SK-N-SH treated with all-trans-retinoic acid at 6 μM for 48 hours (cell line): ENCODE data around the gene BPIFB1.

Source experiments
- ATAC-seq: fragments of 200-7000 bp; cut with Tn5 transposase; 3 replicates; pipeline ENCODE4 v1.9.1; 2020; ENCODE audit warnings: mild to moderate bottlenecking, moderate library complexity
- ARNTL ChIP-seq: fragments of 450-650 bp; formaldehyde crosslinking; IDR thresholded peaks from 2 replicates; pipeline ENCODE4 v1.5.0; 2020; ENCODE audit warnings: low read depth, mild to moderate bottlenecking, moderate library complexity, borderline replicate concordance
- BACH2 ChIP-seq: fragments of 250-450 bp; sonication (Bioruptor Pico); IDR thresholded peaks from 2 replicates; pipeline ENCODE4 v1.9.0; 2021; ENCODE audit warnings: mild to moderate bottlenecking, borderline replicate concordance
- CSDC2 ChIP-seq: fragments of 250-450 bp; sonication (Bioruptor Pico); IDR thresholded peaks from 2 replicates; pipeline ENCODE4 v1.5.0; 2020; ENCODE audit warnings: mild to moderate bottlenecking, moderate library complexity
- ESRRG ChIP-seq: fragments of 250-450 bp; sonication (Bioruptor Pico); IDR thresholded peaks from 2 replicates; pipeline ENCODE4 v1.6.1; 2021; ENCODE audit warnings: mild to moderate bottlenecking
- GLIS3 ChIP-seq: fragments of 250-450 bp; sonication (Bioruptor Pico); IDR thresholded peaks from 2 replicates; pipeline ENCODE4 v1.5.0; 2020; ENCODE audit warnings: mild to moderate bottlenecking, moderate library complexity
- ISL1 ChIP-seq: fragments of 250-450 bp; sonication (Bioruptor Pico); IDR thresholded peaks from 2 replicates; pipeline ENCODE4 v2.1.2; 2022; ENCODE audit warnings: mild to moderate bottlenecking, moderate library complexity
- OSR1 ChIP-seq: fragments of 250-450 bp; sonication (Bioruptor Pico); IDR thresholded peaks from 2 replicates; pipeline ENCODE4 v1.8.0; 2022; ENCODE audit warnings: moderate library complexity, mild to moderate bottlenecking, inconsistent platforms
- PPARA ChIP-seq: fragments of 250-450 bp; sonication (Bioruptor Pico); IDR thresholded peaks from 2 replicates; pipeline ENCODE4 v1.5.0; 2020; ENCODE audit warnings: mild to moderate bottlenecking, borderline replicate concordance
- RARB ChIP-seq: fragments of 250-450 bp; sonication (Bioruptor Pico); IDR thresholded peaks from 2 replicates; pipeline ENCODE4 v1.8.0; 2021; ENCODE audit warnings: mild to moderate bottlenecking, moderate library complexity
- SNAI2 ChIP-seq: fragments of 250-450 bp; sonication (Bioruptor Pico); IDR thresholded peaks from 2 replicates; pipeline ENCODE4 v1.5.0; 2020; ENCODE audit warnings: mild to moderate bottlenecking, moderate library complexity
- TCF4 ChIP-seq: fragments of 250-450 bp; sonication (Bioruptor Pico); IDR thresholded peaks from 2 replicates; pipeline ENCODE4 v1.8.0; 2021; ENCODE audit warnings: mild to moderate bottlenecking, moderate library complexity, borderline replicate concordance
- TOX ChIP-seq: fragments of 250-450 bp; sonication (Bioruptor Pico); IDR thresholded peaks from 2 replicates; pipeline ENCODE4 v1.8.0; 2021; ENCODE audit warnings: mild to moderate bottlenecking, moderate library complexity, borderline replicate concordance
- ZC3H10 ChIP-seq: fragments of 250-450 bp; sonication (Bioruptor Pico); IDR thresholded peaks from 2 replicates; pipeline ENCODE4 v1.5.1; 2021; ENCODE audit warnings: mild to moderate bottlenecking, moderate library complexity
- ZFP3 ChIP-seq: fragments of 250-450 bp; sonication (Bioruptor Pico); IDR thresholded peaks from 2 replicates; pipeline ENCODE4 v1.5.0; 2020; ENCODE audit warnings: mild to moderate bottlenecking, moderate library complexity
- ZFP30 ChIP-seq: fragments of 450-650 bp; formaldehyde crosslinking; IDR thresholded peaks from 2 replicates; pipeline ENCODE4 v1.5.0; 2022; ENCODE audit warnings: mild to moderate bottlenecking, moderate library complexity
- ZNF565 ChIP-seq: fragments of 450-650 bp; formaldehyde crosslinking; conservative IDR thresholded peaks from 2 replicates; pipeline ENCODE4 v1.5.0; 2020; ENCODE audit warnings: low read depth, mild to moderate bottlenecking, moderate library complexity
- ZNF70 ChIP-seq: fragments of 450-650 bp; formaldehyde crosslinking; IDR thresholded peaks from 2 replicates; pipeline ENCODE4 v1.5.0; 2020; ENCODE audit warnings: mild to moderate bottlenecking, moderate library complexity
- ZNF8 ChIP-seq: fragments of 450-650 bp; formaldehyde crosslinking; IDR thresholded peaks from 2 replicates; pipeline ENCODE4 v1.5.0; 2020; ENCODE audit warnings: mild to moderate bottlenecking, moderate library complexity
- TF ChIP-seq, protein P1 (sequence below): fragments of 250-450 bp; sonication (Bioruptor Pico); IDR thresholded peaks from 2 replicates; pipeline ENCODE4 v1.8.0; 2021; ENCODE audit warnings: low read depth, mild to moderate bottlenecking, moderate library complexity, borderline replicate concordance
- TF ChIP-seq, protein P2 (sequence below): fragments of 250-450 bp; sonication (Bioruptor Pico); IDR thresholded peaks from 2 replicates; pipeline ENCODE4 v1.5.1; 2020; ENCODE audit warnings: low read depth, mild to moderate bottlenecking, moderate library complexity
- TF ChIP-seq, protein P3 (sequence below): fragments of 250-450 bp; sonication (Bioruptor Pico); IDR thresholded peaks from 2 replicates; pipeline ENCODE4 v1.5.1; 2021; ENCODE audit warnings: mild to moderate bottlenecking, moderate library complexity
- TF ChIP-seq, protein P4 (sequence below): fragments of 250-450 bp; sonication (Bioruptor Pico); IDR thresholded peaks from 2 replicates; pipeline ENCODE4 v1.8.0; 2020; ENCODE audit warnings: mild to moderate bottlenecking, moderate library complexity, borderline replicate concordance

BPIFB1 gene

DNA sequence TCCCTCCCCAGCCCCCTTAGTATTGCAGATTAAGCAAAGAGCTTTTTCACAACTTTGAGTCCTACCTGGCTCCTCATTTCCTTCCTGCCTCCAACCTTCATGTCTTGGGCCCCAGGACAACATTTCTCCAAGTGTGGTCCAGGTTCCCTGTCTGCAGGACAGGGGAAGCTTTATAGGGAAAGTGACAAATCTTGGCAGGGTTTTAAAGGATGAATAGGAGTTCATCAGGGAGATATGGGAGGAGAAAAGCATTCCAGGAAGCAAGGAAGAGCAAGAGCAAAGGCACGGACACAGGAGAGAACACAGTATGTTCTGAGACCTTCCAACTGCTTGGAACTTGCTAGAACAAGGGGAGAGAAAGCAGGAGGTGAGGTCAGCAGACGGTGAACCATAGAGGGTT, 1.9 kb downstream of the BPIFB1 start:
- TF ChIP-seq ZNF70 (CRISPR knock-in tag) (no peak), ZFP3 (peak; percentile 91)
- no peak for ATAC-seq

DNA sequence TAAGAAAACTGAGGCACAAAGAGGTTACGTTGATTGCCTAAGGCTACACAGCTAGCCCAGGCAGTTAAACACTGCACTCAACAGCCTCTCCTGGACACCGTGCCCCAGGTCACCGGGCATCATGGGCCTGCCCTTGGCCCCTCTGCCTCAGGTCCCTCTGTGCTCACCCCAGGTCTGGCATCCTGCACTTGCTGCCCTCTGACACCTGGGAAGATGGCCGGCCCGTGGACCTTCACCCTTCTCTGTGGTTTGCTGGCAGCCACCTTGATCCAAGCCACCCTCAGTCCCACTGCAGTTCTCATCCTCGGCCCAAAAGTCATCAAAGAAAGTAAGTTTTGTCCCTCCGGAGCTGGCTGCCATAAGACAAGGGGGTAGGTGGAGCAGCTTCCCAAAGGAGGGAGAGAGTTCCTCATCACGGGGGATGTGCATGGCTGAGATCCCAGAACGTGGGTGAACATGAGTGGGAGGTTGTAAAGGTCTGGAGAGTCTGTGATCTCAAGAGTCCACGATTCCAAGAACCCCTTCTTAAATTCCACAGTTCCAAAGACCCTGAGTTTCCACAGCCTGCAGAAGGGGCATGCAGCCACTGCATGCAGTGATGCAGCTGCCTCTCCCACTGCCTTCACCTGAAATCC, 3.0 kb downstream of the BPIFB1 start:
- no peak for ATAC-seq
- no peak for TF ChIP-seq ZFP3
- TF ChIP-seq ESRRG, result no peak
- TF ChIP-seq, protein P1, sequence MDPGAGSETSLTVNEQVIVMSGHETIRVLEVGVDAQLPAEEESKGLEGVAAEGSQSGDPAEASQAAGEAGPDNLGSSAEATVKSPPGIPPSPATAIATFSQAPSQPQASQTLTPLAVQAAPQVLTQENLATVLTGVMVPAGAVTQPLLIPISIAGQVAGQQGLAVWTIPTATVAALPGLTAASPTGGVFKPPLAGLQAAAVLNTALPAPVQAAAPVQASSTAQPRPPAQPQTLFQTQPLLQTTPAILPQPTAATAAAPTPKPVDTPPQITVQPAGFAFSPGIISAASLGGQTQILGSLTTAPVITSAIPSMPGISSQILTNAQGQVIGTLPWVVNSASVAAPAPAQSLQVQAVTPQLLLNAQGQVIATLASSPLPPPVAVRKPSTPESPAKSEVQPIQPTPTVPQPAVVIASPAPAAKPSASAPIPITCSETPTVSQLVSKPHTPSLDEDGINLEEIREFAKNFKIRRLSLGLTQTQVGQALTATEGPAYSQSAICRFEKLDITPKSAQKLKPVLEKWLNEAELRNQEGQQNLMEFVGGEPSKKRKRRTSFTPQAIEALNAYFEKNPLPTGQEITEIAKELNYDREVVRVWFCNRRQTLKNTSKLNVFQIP (CRISPR knock-in tag), result no peak
- TF ChIP-seq SNAI2 (CRISPR knock-in tag), result no peak
- no peak for TF ChIP-seq ARNTL (CRISPR knock-in tag)
- no peak for TF ChIP-seq ZNF565
- TF ChIP-seq, protein P2, sequence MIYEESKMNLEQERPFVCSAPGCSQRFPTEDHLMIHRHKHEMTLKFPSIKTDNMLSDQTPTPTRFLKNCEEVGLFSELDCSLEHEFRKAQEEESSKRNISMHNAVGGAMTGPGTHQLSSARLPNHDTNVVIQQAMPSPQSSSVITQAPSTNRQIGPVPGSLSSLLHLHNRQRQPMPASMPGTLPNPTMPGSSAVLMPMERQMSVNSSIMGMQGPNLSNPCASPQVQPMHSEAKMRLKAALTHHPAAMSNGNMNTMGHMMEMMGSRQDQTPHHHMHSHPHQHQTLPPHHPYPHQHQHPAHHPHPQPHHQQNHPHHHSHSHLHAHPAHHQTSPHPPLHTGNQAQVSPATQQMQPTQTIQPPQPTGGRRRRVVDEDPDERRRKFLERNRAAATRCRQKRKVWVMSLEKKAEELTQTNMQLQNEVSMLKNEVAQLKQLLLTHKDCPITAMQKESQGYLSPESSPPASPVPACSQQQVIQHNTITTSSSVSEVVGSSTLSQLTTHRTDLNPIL (CRISPR knock-in tag), result no peak
- TF ChIP-seq, protein P3, sequence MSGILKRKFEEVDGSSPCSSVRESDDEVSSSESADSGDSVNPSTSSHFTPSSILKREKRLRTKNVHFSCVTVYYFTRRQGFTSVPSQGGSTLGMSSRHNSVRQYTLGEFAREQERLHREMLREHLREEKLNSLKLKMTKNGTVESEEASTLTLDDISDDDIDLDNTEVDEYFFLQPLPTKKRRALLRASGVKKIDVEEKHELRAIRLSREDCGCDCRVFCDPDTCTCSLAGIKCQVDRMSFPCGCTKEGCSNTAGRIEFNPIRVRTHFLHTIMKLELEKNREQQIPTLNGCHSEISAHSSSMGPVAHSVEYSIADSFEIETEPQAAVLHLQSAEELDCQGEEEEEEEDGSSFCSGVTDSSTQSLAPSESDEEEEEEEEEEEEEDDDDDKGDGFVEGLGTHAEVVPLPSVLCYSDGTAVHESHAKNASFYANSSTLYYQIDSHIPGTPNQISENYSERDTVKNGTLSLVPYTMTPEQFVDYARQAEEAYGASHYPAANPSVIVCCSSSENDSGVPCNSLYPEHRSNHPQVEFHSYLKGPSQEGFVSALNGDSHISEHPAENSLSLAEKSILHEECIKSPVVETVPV, result no peak
- no peak for TF ChIP-seq ISL1 (CRISPR knock-in tag)
- no peak for TF ChIP-seq RARB (CRISPR knock-in tag)
- TF ChIP-seq BACH2 (CRISPR knock-in tag), result no peak
- no peak for TF ChIP-seq OSR1 (CRISPR knock-in tag)
- no peak for TF ChIP-seq ZFP30 (CRISPR knock-in tag)
- TF ChIP-seq PPARA (CRISPR knock-in tag), result no peak
- TF ChIP-seq ZNF70 (CRISPR knock-in tag), result no peak
- TF ChIP-seq, protein P4, sequence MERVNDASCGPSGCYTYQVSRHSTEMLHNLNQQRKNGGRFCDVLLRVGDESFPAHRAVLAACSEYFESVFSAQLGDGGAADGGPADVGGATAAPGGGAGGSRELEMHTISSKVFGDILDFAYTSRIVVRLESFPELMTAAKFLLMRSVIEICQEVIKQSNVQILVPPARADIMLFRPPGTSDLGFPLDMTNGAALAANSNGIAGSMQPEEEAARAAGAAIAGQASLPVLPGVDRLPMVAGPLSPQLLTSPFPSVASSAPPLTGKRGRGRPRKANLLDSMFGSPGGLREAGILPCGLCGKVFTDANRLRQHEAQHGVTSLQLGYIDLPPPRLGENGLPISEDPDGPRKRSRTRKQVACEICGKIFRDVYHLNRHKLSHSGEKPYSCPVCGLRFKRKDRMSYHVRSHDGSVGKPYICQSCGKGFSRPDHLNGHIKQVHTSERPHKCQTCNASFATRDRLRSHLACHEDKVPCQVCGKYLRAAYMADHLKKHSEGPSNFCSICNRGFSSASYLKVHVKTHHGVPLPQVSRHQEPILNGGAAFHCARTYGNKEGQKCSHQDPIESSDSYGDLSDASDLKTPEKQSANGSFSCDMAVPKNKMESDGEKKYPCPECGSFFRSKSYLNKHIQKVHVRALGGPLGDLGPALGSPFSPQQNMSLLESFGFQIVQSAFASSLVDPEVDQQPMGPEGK (CRISPR knock-in tag), result no peak
- TF ChIP-seq, all 23 proteins: peak for 0

DNA sequence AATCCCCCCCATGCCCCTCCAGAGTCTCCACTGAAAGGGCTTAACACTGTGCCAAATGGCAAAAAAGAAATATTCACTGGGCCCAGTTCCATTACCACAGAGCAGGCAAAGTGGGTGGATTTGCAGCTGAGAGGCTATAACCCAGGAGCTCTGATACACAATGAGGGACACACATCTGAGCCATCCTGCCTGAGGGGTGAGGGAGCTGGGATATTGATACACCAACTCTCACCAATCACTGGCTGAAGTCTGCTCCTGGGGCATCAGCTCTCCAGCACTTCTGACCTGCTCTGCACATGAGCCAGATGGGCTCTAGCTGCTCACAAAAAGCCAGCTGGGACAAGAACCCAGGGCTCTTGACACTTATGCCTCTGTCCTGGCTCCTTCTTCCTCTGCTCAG, 4.9 kb downstream of the BPIFB1 start:
- ATAC-seq, result no peak
- TF ChIP-seq ISL1 (CRISPR knock-in tag) (no peak), ESRRG (no peak), CSDC2 (CRISPR knock-in tag) (no peak), ZFP30 (CRISPR knock-in tag) (no peak), ARNTL (CRISPR knock-in tag) (no peak), ZNF8 (CRISPR knock-in tag) (no peak), ZC3H10 (CRISPR knock-in tag) (no peak), SNAI2 (CRISPR knock-in tag) (no peak), PPARA (CRISPR knock-in tag) (no peak), BACH2 (CRISPR knock-in tag) (no peak), GLIS3 (CRISPR knock-in tag) (no peak), TCF4 (CRISPR knock-in tag) (no peak), TOX (CRISPR knock-in tag) (no peak), OSR1 (CRISPR knock-in tag) (no peak)
- TF ChIP-seq, protein P2 (CRISPR knock-in tag), result no peak
- TF ChIP-seq, protein P3, result no peak
- TF ChIP-seq, protein P1 (CRISPR knock-in tag), result no peak
- TF ChIP-seq, protein P4 (CRISPR knock-in tag), result no peak
